SK-N-SH (cell line): ENCODE data around the gene RASSF8.

Experiments
- MXI1 ChIP-seq: IDR thresholded peaks from 2 replicates; pipeline ENCODE4 v1.6.1; 2012; ENCODE audit warnings: mild to moderate bottlenecking, low read depth, low read length, improper control_type of control experiment
- RAD21 ChIP-seq: IDR thresholded peaks from 2 replicates; pipeline ENCODE4 v1.6.1; 2012; ENCODE audit warnings: mild to moderate bottlenecking, low read length
- ZBTB33 ChIP-seq: IDR thresholded peaks from 2 replicates; pipeline ENCODE4 v1.4.0; 2012; ENCODE audit warnings: low read depth, borderline replicate concordance
- TF ChIP-seq, protein P1 (sequence below): fragments of 150-350 bp; IDR thresholded peaks from 2 replicates; pipeline ENCODE4 v1.6.1; 2017; ENCODE audit warnings: antibody characterized with exemption, low read length, low read depth, borderline replicate concordance
- TF ChIP-seq, protein P2 (sequence below): fragments of 200-600 bp; sonication (generic); IDR thresholded peaks from 2 replicates; pipeline ENCODE4 v1.6.1; 2017; ENCODE audit warnings: antibody characterized with exemption, mild to moderate bottlenecking, moderate library complexity

- TF ChIP-seq, protein P1, sequence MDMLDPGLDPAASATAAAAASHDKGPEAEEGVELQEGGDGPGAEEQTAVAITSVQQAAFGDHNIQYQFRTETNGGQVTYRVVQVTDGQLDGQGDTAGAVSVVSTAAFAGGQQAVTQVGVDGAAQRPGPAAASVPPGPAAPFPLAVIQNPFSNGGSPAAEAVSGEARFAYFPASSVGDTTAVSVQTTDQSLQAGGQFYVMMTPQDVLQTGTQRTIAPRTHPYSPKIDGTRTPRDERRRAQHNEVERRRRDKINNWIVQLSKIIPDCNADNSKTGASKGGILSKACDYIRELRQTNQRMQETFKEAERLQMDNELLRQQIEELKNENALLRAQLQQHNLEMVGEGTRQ, result no peak
- TF ChIP-seq, protein P2, sequence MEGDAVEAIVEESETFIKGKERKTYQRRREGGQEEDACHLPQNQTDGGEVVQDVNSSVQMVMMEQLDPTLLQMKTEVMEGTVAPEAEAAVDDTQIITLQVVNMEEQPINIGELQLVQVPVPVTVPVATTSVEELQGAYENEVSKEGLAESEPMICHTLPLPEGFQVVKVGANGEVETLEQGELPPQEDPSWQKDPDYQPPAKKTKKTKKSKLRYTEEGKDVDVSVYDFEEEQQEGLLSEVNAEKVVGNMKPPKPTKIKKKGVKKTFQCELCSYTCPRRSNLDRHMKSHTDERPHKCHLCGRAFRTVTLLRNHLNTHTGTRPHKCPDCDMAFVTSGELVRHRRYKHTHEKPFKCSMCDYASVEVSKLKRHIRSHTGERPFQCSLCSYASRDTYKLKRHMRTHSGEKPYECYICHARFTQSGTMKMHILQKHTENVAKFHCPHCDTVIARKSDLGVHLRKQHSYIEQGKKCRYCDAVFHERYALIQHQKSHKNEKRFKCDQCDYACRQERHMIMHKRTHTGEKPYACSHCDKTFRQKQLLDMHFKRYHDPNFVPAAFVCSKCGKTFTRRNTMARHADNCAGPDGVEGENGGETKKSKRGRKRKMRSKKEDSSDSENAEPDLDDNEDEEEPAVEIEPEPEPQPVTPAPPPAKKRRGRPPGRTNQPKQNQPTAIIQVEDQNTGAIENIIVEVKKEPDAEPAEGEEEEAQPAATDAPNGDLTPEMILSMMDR, result no peak
- no peak for TF ChIP-seq ZBTB33
- TF ChIP-seq MXI1, result no peak
- no peak for TF ChIP-seq RAD21
Measured at GRCh38 chr12:26036877-26037276, 78.4 kb downstream of the RASSF8 start.
